ENCODE results near the gene KTN1.

DNA sequence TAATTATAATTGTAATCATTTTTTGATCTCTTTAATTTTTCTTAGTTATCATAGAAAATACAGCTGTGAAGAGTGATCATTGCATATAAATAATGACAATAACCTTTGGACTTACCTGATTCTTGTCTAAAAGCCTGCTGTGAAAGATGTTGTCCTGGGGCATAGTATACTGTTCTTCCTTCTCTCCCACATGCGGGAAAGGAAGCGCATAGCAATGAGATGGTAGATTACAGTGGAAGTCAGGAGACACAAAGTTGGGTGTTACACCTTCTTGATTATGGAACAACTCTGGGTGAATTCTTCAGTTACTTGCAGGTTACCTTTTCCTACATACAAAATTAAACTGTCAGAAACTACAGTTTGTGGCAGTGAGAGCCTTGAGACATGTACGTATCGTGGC lies 140.8 kb downstream of the KTN1 start:
- TF ChIP-seq CTCF (IDR thresholded peaks at IDR 0.05; ENCODE audit: low read depth, low read length, poor library complexity, severe bottlenecking) (no peak), EZH2phosphoT487 (IDR thresholded peaks at IDR 0.05; ENCODE audit: borderline replicate concordance, low read length) (no peak)

All from DOHH2 (cell line).